Astrocyte of the cerebellum (primary cell): ENCODE measurements around the gene OVOL2.

ENCODE experiments used
- DNase-seq: peaks from one replicate; pipeline ENCODE4 v3.0.0-alpha.2; 2011; ENCODE audit warnings: low read depth
- H3K4me3 ChIP-seq: 2 replicates; pipeline ENCODE4 v1.5.1; 2011; ENCODE audit warnings: mild to moderate bottlenecking, low read depth, low read length, moderate library complexity
- in situ Hi-C: cut with HindIII; loops from 2 replicates; pipeline ENCODE4 v1.10.0; 2017; ENCODE audit warnings: low sequenced_read_pairs
- TF ChIP-seq, protein P1 (sequence below): IDR thresholded peaks from 2 replicates; pipeline ENCODE4 v1.5.1; 2012; ENCODE audit warnings: low read length, low read depth, moderate library complexity, mild to moderate bottlenecking; ENCODE audit errors: missing control alignments

Gene OVOL2

GRCh38 chr20:18057994-18058349 is 256 bp upstream of the OVOL2 start:
- TF ChIP-seq, protein P1, sequence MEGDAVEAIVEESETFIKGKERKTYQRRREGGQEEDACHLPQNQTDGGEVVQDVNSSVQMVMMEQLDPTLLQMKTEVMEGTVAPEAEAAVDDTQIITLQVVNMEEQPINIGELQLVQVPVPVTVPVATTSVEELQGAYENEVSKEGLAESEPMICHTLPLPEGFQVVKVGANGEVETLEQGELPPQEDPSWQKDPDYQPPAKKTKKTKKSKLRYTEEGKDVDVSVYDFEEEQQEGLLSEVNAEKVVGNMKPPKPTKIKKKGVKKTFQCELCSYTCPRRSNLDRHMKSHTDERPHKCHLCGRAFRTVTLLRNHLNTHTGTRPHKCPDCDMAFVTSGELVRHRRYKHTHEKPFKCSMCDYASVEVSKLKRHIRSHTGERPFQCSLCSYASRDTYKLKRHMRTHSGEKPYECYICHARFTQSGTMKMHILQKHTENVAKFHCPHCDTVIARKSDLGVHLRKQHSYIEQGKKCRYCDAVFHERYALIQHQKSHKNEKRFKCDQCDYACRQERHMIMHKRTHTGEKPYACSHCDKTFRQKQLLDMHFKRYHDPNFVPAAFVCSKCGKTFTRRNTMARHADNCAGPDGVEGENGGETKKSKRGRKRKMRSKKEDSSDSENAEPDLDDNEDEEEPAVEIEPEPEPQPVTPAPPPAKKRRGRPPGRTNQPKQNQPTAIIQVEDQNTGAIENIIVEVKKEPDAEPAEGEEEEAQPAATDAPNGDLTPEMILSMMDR, result no peak
- DNase-seq, result no peak
- in situ Hi-C loops, result no loop called here
- H3K4me3 ChIP-seq, result no peak overlapping the region

GRCh38 chr20:18056174-18057100 is 1.3 kb downstream of the OVOL2 start:
- H3K4me3 ChIP-seq, result peak overlapping the region; percentile 15
- in situ Hi-C loops, result no loop called here
- TF ChIP-seq, protein P1, result no peak
- no peak for DNase-seq

GRCh38 chr20:18055261-18055660 is 2.5 kb downstream of the OVOL2 start:
- no peak for DNase-seq
- H3K4me3 ChIP-seq, result no peak overlapping the region
- TF ChIP-seq, protein P1, result no peak
- in situ Hi-C loops, result no loop called here

GRCh38 chr20:18052856-18053255 is 4.9 kb downstream of the OVOL2 start:
- no peak overlapping the region for H3K4me3 ChIP-seq
- DNase-seq, result no peak
- TF ChIP-seq, protein P1, result no peak
- in situ Hi-C loops, result no loop called here

DNA sequence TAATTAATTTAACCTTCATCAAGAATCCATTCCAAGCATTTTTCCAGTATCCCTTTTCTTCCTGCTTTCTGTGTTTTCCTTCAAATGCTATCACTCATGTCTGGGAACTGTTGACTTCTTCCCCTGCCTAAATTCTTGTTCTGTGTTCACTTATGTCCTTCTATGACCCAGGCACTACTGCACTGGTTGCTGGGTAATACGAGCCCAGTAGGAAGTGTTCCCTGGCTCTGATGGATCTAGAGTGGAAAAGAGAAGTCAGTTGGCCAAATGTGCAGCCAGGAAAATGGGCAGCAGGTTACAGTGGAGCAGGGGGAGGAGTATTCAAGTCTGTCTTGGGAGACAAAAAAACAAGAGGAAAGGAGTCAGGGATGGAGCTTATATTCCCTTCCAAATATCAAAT is 7.1 kb downstream of the OVOL2 start:
- TF ChIP-seq, protein P1, result no peak
- no peak overlapping the region for H3K4me3 ChIP-seq
- no peak for DNase-seq
- in situ Hi-C loops, result no loop called here

GRCh38 chr20:18048176-18048575 is 9.5 kb downstream of the OVOL2 start:
- in situ Hi-C loops, result no loop called here
- TF ChIP-seq, protein P1, result no peak
- no peak for DNase-seq
- no peak overlapping the region for H3K4me3 ChIP-seq
